Loucy (cell line): ENCODE results near the gene CAPN1.
"Not testable (repeated sequence)": the region's sequence is repeated elsewhere in the genome, so short reads cannot be mapped to it uniquely, and the experiment has no call there.

Source experiments
- H2AFZ ChIP-seq: fragments of 200-600 bp; sonication (generic); 2 replicates; pipeline ENCODE4 v1.6.0; 2016; ENCODE audit warnings: antibody characterized with exemption, mild to moderate bottlenecking, low read length, moderate library complexity
- H3F3A ChIP-seq: fragments of 200-600 bp; 2 replicates; pipeline ENCODE4 v1.6.0; 2016; ENCODE audit warnings: antibody characterized with exemption, low read depth, mild to moderate bottlenecking
- H3K27me3 ChIP-seq: fragments of 200-600 bp; sonication (generic); 2 replicates; pipeline ENCODE4 v1.6.1; 2014; ENCODE audit warnings: low read length, mild to moderate bottlenecking; ENCODE audit not compliant: insufficient read depth, poor library complexity, severe bottlenecking
- H3K36me3 ChIP-seq: fragments of 200-600 bp; sonication (generic); 2 replicates; pipeline ENCODE4 v1.6.1; 2016; ENCODE audit warnings: low read length; ENCODE audit not compliant: insufficient read depth
- H3K4me1 ChIP-seq: fragments of 200-600 bp; sonication (generic); 2 replicates; pipeline ENCODE4 v1.5.1; 2014; ENCODE audit warnings: low read length, mild to moderate bottlenecking; ENCODE audit not compliant: insufficient read depth, poor library complexity, severe bottlenecking
- H3K4me2 ChIP-seq: fragments of 200-600 bp; sonication (generic); 2 replicates; pipeline ENCODE4 v1.6.0; 2014; ENCODE audit warnings: antibody characterized with exemption, low read length, low read depth, mild to moderate bottlenecking; ENCODE audit not compliant: poor library complexity, severe bottlenecking
- H3K4me3 ChIP-seq: fragments of 200-600 bp; sonication (generic); 2 replicates; pipeline ENCODE4 v1.5.1; 2014; ENCODE audit warnings: low read length, mild to moderate bottlenecking, mixed read lengths; ENCODE audit not compliant: poor library complexity, severe bottlenecking
- H3K79me2 ChIP-seq: fragments of 200-600 bp; sonication (generic); 2 replicates; pipeline ENCODE4 v1.6.1; 2014; ENCODE audit warnings: low read length; ENCODE audit not compliant: insufficient read depth
- H3K9ac ChIP-seq: fragments of 200-600 bp; sonication (generic); 2 replicates; pipeline ENCODE4 v1.6.0; 2014; ENCODE audit warnings: mild to moderate bottlenecking, low read depth, low read length, moderate library complexity; ENCODE audit not compliant: poor library complexity, severe bottlenecking
- H3K9me2 ChIP-seq: fragments of 200-600 bp; sonication (generic); replicated peaks from 2 replicates; pipeline ENCODE4 v1.6.1; 2016; ENCODE audit warnings: low read depth, low read length, mixed read lengths
- H3K9me3 ChIP-seq: fragments of 200-600 bp; sonication (generic); 2 replicates; pipeline ENCODE4 v1.6.1; 2014; ENCODE audit warnings: mild to moderate bottlenecking, antibody characterized with exemption, low read length, low read depth; ENCODE audit not compliant: insufficient read depth
- H4K20me1 ChIP-seq: fragments of 200-600 bp; sonication (generic); 2 replicates; pipeline ENCODE4 v1.6.0; 2014; ENCODE audit warnings: antibody characterized with exemption, low read length, mild to moderate bottlenecking; ENCODE audit not compliant: insufficient read depth, poor library complexity, severe bottlenecking
- EZH2phosphoT487 ChIP-seq: fragments of 200-600 bp; IDR thresholded peaks from 2 replicates; pipeline ENCODE4 v1.6.1; 2018; ENCODE audit warnings: antibody characterized with exemption, mild to moderate bottlenecking, moderate library complexity, borderline replicate concordance
- TF ChIP-seq, protein P1 (sequence below): fragments of 200-600 bp; sonication (generic); conservative IDR thresholded peaks from 2 replicates; pipeline ENCODE4 v1.5.1; 2014; ENCODE audit warnings: mild to moderate bottlenecking, antibody characterized with exemption, low read length

Gene CAPN1

DNA sequence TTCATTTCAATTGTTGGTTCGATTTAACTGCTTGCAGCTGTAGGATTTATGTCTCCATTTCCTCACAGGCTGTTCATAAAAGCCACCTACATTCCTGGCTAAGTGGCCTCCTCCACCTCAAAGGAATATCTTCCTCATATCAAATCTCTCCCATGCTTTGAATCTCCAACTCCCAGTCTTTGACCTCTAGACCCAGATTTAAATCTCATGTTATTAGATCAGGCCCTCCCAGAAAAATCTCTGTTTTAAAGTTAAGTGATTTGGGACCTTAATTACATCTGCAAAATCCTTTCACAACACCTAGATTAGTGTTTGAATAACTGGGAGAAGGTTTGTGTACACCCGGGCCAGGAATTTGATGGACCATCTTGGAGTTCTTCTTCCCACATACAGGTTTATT, 46.2 kb downstream of the CAPN1 start:
- H3F3A ChIP-seq = no peaks in the 10 kb centered on the region
- H3K36me3 ChIP-seq = peaks cover 43% of the 10 kb centered on the region; the same call in 1 of the 2 replicates
- no peaks in the 10 kb centered on the region for H3K4me1 ChIP-seq
- H3K9me2 ChIP-seq = no peaks in the 10 kb centered on the region
- H3K4me2 ChIP-seq = no peak overlapping the region
- H3K4me3 ChIP-seq = no peak overlapping the region
- H3K9ac ChIP-seq = no peak overlapping the region
- H3K79me2 ChIP-seq = no peaks in the 10 kb centered on the region
- no peak for TF ChIP-seq EZH2phosphoT487
- TF ChIP-seq, protein P1, sequence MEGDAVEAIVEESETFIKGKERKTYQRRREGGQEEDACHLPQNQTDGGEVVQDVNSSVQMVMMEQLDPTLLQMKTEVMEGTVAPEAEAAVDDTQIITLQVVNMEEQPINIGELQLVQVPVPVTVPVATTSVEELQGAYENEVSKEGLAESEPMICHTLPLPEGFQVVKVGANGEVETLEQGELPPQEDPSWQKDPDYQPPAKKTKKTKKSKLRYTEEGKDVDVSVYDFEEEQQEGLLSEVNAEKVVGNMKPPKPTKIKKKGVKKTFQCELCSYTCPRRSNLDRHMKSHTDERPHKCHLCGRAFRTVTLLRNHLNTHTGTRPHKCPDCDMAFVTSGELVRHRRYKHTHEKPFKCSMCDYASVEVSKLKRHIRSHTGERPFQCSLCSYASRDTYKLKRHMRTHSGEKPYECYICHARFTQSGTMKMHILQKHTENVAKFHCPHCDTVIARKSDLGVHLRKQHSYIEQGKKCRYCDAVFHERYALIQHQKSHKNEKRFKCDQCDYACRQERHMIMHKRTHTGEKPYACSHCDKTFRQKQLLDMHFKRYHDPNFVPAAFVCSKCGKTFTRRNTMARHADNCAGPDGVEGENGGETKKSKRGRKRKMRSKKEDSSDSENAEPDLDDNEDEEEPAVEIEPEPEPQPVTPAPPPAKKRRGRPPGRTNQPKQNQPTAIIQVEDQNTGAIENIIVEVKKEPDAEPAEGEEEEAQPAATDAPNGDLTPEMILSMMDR = no peak
- H3K9me3 ChIP-seq = no peaks in the 10 kb centered on the region
- peaks cover under 1% of the 10 kb centered on the region for H4K20me1 ChIP-seq
- no peaks in the 10 kb centered on the region for H3K27me3 ChIP-seq
- H2AFZ ChIP-seq = no peak overlapping the region

DNA sequence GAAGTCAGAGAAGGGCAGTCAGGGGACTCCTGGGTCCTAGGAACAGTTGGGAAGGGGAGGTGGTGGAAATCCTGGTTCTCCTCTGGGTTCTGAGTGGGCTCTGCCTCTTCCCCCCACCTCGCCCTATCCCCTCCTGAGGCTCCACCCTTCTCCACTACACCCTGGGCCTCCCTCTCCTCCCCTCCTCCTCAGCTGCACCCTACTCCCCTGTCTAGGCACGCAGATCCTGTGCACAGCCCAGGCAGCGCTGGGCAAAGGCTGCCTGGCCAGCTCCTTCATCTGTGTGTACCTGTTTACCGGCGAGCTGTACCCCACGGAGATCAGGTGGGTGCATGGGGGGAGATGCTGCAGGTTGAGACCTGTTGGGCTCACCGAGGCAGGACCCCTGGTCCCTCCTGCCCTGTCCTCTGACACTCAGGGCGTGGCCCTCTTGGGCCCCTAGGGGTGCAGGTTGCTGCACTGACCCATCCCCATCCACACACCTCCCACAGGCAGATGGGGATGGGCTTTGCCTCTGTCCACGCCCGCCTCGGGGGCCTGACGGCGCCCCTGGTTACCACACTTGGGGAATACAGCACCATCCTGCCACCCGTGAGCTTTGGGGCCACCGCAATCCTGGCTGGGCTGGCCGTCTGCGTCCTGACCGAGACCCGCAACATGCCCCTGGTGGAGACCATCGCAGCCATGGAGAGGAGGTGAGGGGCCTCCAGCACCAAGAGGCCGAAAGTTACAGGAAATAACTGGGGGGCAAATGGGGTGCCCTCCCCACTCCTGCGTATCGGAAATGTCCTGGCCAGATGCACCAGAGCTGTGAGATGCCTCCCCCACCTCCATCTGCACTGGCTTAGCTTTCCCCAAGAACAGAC, 54.7 kb downstream of the CAPN1 start:
- no peaks in the 10 kb centered on the region for H3K79me2 ChIP-seq
- H4K20me1 ChIP-seq = no peaks in the 10 kb centered on the region
- no peaks in the 10 kb centered on the region for H3K27me3 ChIP-seq
- no peaks in the 10 kb centered on the region for H3K9me3 ChIP-seq
- H3K4me2 ChIP-seq = no peak overlapping the region
- no peaks in the 10 kb centered on the region for H3F3A ChIP-seq
- no peak for TF ChIP-seq EZH2phosphoT487
- TF ChIP-seq, protein P1 = no peak
- H3K4me1 ChIP-seq = no peaks in the 10 kb centered on the region
- no peaks in the 10 kb centered on the region for H3K9me2 ChIP-seq
- H2AFZ ChIP-seq = no peak overlapping the region
- H3K4me3 ChIP-seq = no peak overlapping the region
- no peak overlapping the region for H3K9ac ChIP-seq
- no peaks in the 10 kb centered on the region for H3K36me3 ChIP-seq

DNA sequence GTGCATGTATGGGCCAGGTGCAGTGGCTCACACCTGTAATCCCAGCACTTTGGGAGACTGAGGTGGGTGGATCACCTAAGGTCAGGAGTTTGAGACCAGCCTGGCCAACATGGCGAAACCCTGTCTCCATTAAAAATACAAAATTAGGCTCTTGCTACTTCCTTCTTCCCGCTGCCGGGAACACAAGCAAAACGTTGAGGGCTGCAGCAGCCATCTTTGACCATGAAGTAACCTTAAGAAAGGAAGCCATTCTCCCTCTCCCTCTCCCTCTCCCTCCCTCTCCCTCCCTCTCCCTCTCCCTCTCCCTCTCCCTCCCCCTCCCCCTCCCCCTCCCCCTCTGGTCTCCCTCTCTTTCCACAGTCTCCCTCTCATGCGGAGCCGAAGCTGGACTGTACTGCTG, 56.6 kb downstream of the CAPN1 start:
- H3K9ac ChIP-seq, H3K4me3 ChIP-seq, H3K4me1 ChIP-seq, H2AFZ ChIP-seq, H3K27me3 ChIP-seq, H3K79me2 ChIP-seq, H3K36me3 ChIP-seq, H3K9me2 ChIP-seq, H3K9me3 ChIP-seq, H3K4me2 ChIP-seq, H3F3A ChIP-seq, H4K20me1 ChIP-seq: not testable (repeated sequence)

DNA sequence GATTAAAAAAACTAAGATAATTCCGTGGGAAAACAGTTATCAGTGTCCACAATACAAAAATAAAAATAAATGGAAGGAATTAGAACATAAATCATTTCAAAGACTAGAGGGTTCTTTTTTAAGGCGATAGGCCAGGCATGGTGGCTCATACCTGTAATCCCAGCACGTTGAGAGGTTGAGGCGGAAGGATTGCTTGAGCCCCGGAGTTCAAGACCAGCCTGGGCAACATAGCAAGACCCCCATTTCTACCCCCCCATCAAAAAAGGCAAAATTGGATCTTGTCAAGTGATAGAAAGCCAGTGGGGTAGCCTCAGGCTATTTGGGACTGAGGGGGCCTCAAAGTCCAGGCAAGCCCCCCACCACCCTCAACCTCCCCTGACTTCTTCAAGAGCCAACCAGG, 59.4 kb downstream of the CAPN1 start:
- Histone ChIP-seq H3K9me2 (no peaks in the 10 kb centered on the region), H2AFZ (no peak overlapping the region), H3K27me3 (no peaks in the 10 kb centered on the region), H3K4me1 (no peaks in the 10 kb centered on the region), H3K4me3 (no peak overlapping the region), H3F3A (no peaks in the 10 kb centered on the region), H3K36me3 (0 out of 2 replicates have a peak, but pooled peaks cover 7% of the 10 kb centered on the region), H3K9ac (no peak overlapping the region), H3K79me2 (no peaks in the 10 kb centered on the region), H3K9me3 (peaks cover 5% of the 10 kb centered on the region; the same call in 1 of the 2 replicates), H4K20me1 (no peaks in the 10 kb centered on the region), H3K4me2 (no peak overlapping the region)
- TF ChIP-seq, protein P1 = no peak
- TF ChIP-seq EZH2phosphoT487 = no peak
